Upper lobe of right lung (tissue), 1 donor: ENCODE results near the gene RPSA. TPM values are rescaled to one million over a fixed set of nuclear protein-coding genes. Genes with fewer than 3 reads are reported as not detected.

Experiments
- ATAC-seq: fragments of 200-7000 bp; cut with Tn5 transposase; one replicate; pipeline ENCODE4 v1.9.1; 2020; ENCODE audit warnings: mild to moderate bottlenecking, moderate library complexity
- DNase-seq: peaks from one replicate; pipeline ENCODE4 v3.0.0-alpha.2; 2020
- H3K27ac ChIP-seq: fragments of 200-600 bp; one replicate; pipeline ENCODE4 v1.8.0; 2022
- H3K27me3 ChIP-seq: fragments of 200-600 bp; one replicate; pipeline ENCODE4 v1.8.0; 2022; ENCODE audit warnings: mild to moderate bottlenecking
- H3K36me3 ChIP-seq: fragments of 200-600 bp; one replicate; pipeline ENCODE4 v1.8.0; 2022
- H3K4me1 ChIP-seq: fragments of 200-600 bp; one replicate; pipeline ENCODE4 v1.8.0; 2022
- H3K4me3 ChIP-seq: fragments of 200-600 bp; one replicate; pipeline ENCODE4 v1.8.0; 2022; ENCODE audit warnings: mild to moderate bottlenecking
- H3K9me3 ChIP-seq: fragments of 200-600 bp; one replicate; pipeline ENCODE4 v1.8.0; 2022
- CTCF ChIP-seq: fragments of 200-600 bp; IDR thresholded peaks from one replicate; pipeline ENCODE4 v1.8.0; 2022; ENCODE audit warnings: antibody characterized with exemption
- intact Hi-C: fragments of 100-400 bp; cut with DNase I; formaldehyde crosslinking; loops from one replicate; pipeline ENCODE4 v1.11.0; 2022
- total RNA-seq: library from RNA; stranded (reverse); fragmentation: NEBNext Ultra II Directional; extraction: Animal tissue kit (Norgen Biotek cat#: 25700); gene quantifications from one replicate; pipeline ENCODE4 v1.2.1, GENCODE V29; 2021
- donor health status: DM: no; HTN: yes; CAD: no; lungs with severe emphysema.

RPSA gene
- total RNA-seq, 1 donor from 2014 or later: 732 TPM

- intact Hi-C loops: no loop called here
Observed at GRCh38 chr3:39420543-39420942, 14.0 kb downstream of the RPSA start.

GRCh38 chr3:39423436-39423970 lies 17.0 kb downstream of the RPSA start:
- TF ChIP-seq CTCF: no peak
- no peak for DNase-seq
- Histone ChIP-seq H3K36me3 (no peaks in the 10 kb centered on the region), H3K4me1 (no peaks in the 10 kb centered on the region), H3K27me3 (no peaks in the 10 kb centered on the region), H3K27ac (no peak overlapping the region), H3K4me3 (no peak overlapping the region), H3K9me3 (no peaks in the 10 kb centered on the region)
- no peak for ATAC-seq
- intact Hi-C loops: no loop called here

More at GRCh38 chr3:39420543-39420942, 14.0 kb downstream of the RPSA start:
- H3K9me3 ChIP-seq: no peaks in the 10 kb centered on the region
- no peak overlapping the region for H3K4me3 ChIP-seq
- no peaks in the 10 kb centered on the region for H3K4me1 ChIP-seq
- no peak for TF ChIP-seq CTCF
- H3K27ac ChIP-seq: no peak overlapping the region
- ATAC-seq: no peak
- no peak for DNase-seq
- no peaks in the 10 kb centered on the region for H3K27me3 ChIP-seq
- H3K36me3 ChIP-seq: no peaks in the 10 kb centered on the region

DNA sequence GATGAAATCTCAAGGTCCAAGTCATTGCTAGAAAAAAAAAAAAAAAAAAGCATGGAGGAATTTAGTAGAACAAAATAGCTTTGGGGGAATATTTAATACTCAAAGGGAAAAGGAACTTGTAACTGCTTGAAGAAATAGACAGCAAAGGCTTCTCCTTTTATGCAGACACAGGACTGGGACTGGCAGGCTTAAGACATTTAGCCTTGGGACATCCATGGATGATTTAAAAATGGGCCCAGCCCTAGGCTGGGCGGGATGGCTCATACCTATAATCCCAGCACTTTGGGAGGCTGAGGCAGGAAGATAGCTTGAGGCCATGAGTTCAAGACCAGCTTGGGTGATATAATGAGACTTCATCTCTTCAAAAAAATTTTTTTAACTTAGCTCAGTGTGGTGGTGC lies 19.8 kb downstream of the RPSA start:
- ATAC-seq: no peak
- intact Hi-C loops: no loop called here
- Histone ChIP-seq H3K27ac (no peak overlapping the region), H3K36me3 (no peaks in the 10 kb centered on the region), H3K4me1 (no peaks in the 10 kb centered on the region), H3K27me3 (no peaks in the 10 kb centered on the region), H3K4me3 (no peak overlapping the region), H3K9me3 (no peaks in the 10 kb centered on the region)
- DNase-seq: no peak
- TF ChIP-seq CTCF: no peak

DNA sequence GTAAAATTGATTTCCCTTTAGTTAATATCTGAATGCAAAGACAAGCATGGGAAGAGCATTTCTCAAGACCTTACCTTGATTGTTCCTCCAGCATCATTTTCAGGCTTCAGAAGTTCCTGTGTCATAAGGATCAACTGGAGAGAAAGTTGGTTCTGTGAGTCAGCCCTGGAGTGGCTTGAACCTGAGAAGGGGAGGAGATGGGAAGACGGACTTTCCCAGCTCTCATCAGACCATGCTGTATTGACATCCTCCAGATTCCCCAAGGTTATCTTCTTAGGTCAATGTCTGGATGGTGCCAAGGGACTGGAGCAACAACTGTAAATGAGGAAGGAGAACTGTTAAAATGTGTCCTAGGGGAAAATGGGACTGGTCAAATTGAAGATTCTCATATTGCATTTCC lies 21.0 kb downstream of the RPSA start:
- no peaks in the 10 kb centered on the region for H3K27me3 ChIP-seq
- intact Hi-C loops: no loop called here
- DNase-seq: no peak
- H3K4me3 ChIP-seq: no peak overlapping the region
- ATAC-seq: no peak
- no peaks in the 10 kb centered on the region for H3K36me3 ChIP-seq
- TF ChIP-seq CTCF: no peak
- no peaks in the 10 kb centered on the region for H3K9me3 ChIP-seq
- no peaks in the 10 kb centered on the region for H3K4me1 ChIP-seq
- H3K27ac ChIP-seq: no peak overlapping the region

DNA sequence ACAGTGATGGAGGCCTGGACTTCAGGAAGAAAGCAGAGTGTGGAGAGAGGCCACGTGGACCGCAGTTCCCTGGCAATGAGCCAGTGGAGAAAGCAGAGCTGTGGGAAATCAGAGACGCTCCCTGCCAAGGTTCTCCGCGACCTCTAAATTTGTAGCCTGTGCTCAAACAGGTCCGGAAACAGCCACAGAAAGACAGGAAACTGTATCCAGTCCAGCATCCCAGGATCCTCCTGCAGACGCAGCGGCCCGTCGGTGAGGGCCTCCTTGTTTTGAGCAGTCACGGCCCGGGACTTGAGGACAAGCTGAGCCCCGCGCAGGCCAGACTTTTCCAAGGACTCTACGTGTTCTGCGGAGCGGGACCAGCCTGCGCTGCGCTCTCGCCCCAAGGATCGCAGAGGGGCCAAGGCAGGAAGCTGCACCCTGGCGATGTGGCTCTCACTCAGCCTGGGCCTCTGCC lies 22.3 kb downstream of the RPSA start:
- DNase-seq (no peak), ATAC-seq (peak; percentile 34)
- intact Hi-C loops: no loop called here
- Histone ChIP-seq H3K4me3 (peak overlapping the region; percentile 8), H3K27me3 (no peaks in the 10 kb centered on the region), H3K36me3 (no peaks in the 10 kb centered on the region), H3K4me1 (peaks cover 7% of the 10 kb centered on the region), H3K27ac (no peak overlapping the region), H3K9me3 (no peaks in the 10 kb centered on the region)
- TF ChIP-seq CTCF: no peak

- TF ChIP-seq CTCF: no peak
- no peaks in the 10 kb centered on the region for H3K27me3 ChIP-seq
- no peaks in the 10 kb centered on the region for H3K9me3 ChIP-seq
- DNase-seq (no peak), ATAC-seq (no peak)
- peaks cover 9% of the 10 kb centered on the region for H3K4me1 ChIP-seq
- intact Hi-C loops: no loop called here
- no peaks in the 10 kb centered on the region for H3K36me3 ChIP-seq
- no peak overlapping the region for H3K4me3 ChIP-seq
- H3K27ac ChIP-seq: no peak overlapping the region
Observed at GRCh38 chr3:39429466-39429865, 22.9 kb downstream of the RPSA start.
